ENCODE results near the gene ADAMTSL3.

GRCh38 chr15:83654379-83655236, 685 bp downstream of the ADAMTSL3 start:
- no peak for TF ChIP-seq CTCF (IDR thresholded peaks at IDR 0.05)
- TF ChIP-seq EP300 (IDR thresholded peaks at IDR 0.05), result no peak
